Neuronal stem cell (in vitro differentiated cells): ENCODE measurements around the gene RYR2.

ENCODE experiments used
- DNase-seq: peaks from one replicate; pipeline ENCODE4 v3.0.0-alpha.2; 2013; ENCODE audit warnings: low spot score
- H2AFZ ChIP-seq: one replicate; pipeline ENCODE4 v1.6.1; 2013; ENCODE audit warnings: mild to moderate bottlenecking, low read length, inconsistent platforms
- H2AK5ac ChIP-seq: 2 replicates; pipeline ENCODE4 v1.6.1; 2013; ENCODE audit warnings: low read depth, mild to moderate bottlenecking, inconsistent platforms, low read length, moderate library complexity, mixed read lengths
- H2BK120ac ChIP-seq: 2 replicates; pipeline ENCODE4 v1.6.1; 2013; ENCODE audit warnings: low read depth, mild to moderate bottlenecking, inconsistent platforms, low read length, moderate library complexity, mixed read lengths
- H2BK12ac ChIP-seq: one replicate; pipeline ENCODE4 v1.6.1; 2013; ENCODE audit warnings: low read length, inconsistent platforms
- H2BK15ac ChIP-seq: 2 replicates; pipeline ENCODE4 v1.6.1; 2013; ENCODE audit warnings: mild to moderate bottlenecking, low read length, inconsistent platforms, mixed read lengths
- H2BK5ac ChIP-seq: one replicate; pipeline ENCODE4 v1.6.1; 2013; ENCODE audit warnings: inconsistent platforms, mild to moderate bottlenecking, low read length, moderate library complexity
- H3K14ac ChIP-seq: one replicate; pipeline ENCODE4 v1.6.1; 2013; ENCODE audit warnings: low read length, inconsistent platforms
- H3K18ac ChIP-seq: 2 replicates; pipeline ENCODE4 v1.6.1; 2013; ENCODE audit warnings: low read length, inconsistent platforms
- H3K23ac ChIP-seq: 2 replicates; pipeline ENCODE4 v1.6.1; 2013; ENCODE audit warnings: low read depth, mild to moderate bottlenecking, mixed read lengths, low read length, inconsistent platforms; ENCODE audit not compliant: poor library complexity
- H3K27ac ChIP-seq: replicated peaks from 3 replicates; pipeline ENCODE4 v1.5.1; 2013; ENCODE audit warnings: low read length, inconsistent platforms
- H3K27me3 ChIP-seq, 3 experiments: 2 replicates each; pipeline ENCODE4 v1.6.1; 2013; ENCODE audit warnings: low read length in 3 of 3, mild to moderate bottlenecking in 2 of 3, inconsistent platforms in 1 of 3, low read depth in 1 of 3, mixed read lengths in 1 of 3, moderate library complexity in 1 of 3; ENCODE audit not compliant: control insufficient read depth in 3 of 3, insufficient read depth in 3 of 3
- H3K36me3 ChIP-seq, 2 donors: replicated peaks in 1 of 2; 2 replicates each; pipeline ENCODE4 v1.6.1; 2013; ENCODE audit warnings: low read length in 2 of 2; ENCODE audit not compliant: control insufficient read depth in 2 of 2, insufficient read depth in 2 of 2
- H3K4ac ChIP-seq: 2 replicates; pipeline ENCODE4 v1.6.1; 2013; ENCODE audit warnings: inconsistent platforms, mild to moderate bottlenecking, low read length, moderate library complexity
- H3K4me1 ChIP-seq, 2 donors: 1 replicate in 1 of 2; 2 replicates in 1 of 2; pipeline ENCODE4 v1.6.1; 2013; ENCODE audit warnings: low read length in 2 of 2, low read depth in 1 of 2; ENCODE audit not compliant: control insufficient read depth in 2 of 2, insufficient read depth in 1 of 2
- H3K4me2 ChIP-seq: one replicate; pipeline ENCODE4 v1.6.1; 2013; ENCODE audit warnings: mild to moderate bottlenecking, low read length, inconsistent platforms; ENCODE audit not compliant: insufficient read depth, poor library complexity, severe bottlenecking
- H3K4me3 ChIP-seq, 2 donors: 2 replicates each; pipeline ENCODE4 v1.5.1; 2013; ENCODE audit warnings: low read length in 2 of 2, mild to moderate bottlenecking in 2 of 2, inconsistent platforms in 1 of 2, moderate library complexity in 1 of 2
- H3K79me1 ChIP-seq: one replicate; pipeline ENCODE4 v1.6.1; 2013; ENCODE audit warnings: low read depth, mild to moderate bottlenecking, inconsistent platforms, low read length, moderate library complexity
- H3K9ac ChIP-seq: one replicate; pipeline ENCODE4 v1.6.1; 2013; ENCODE audit warnings: mild to moderate bottlenecking, low read depth, low read length, inconsistent platforms; ENCODE audit not compliant: poor library complexity
- H3K9me3 ChIP-seq, 2 donors: replicated peaks in 1 of 2; 2 replicates each; pipeline versions ENCODE3 to v1.6.1; 2013; ENCODE audit warnings: low read length in 2 of 2, mild to moderate bottlenecking in 2 of 2, inconsistent platforms in 1 of 2, low read depth in 1 of 2, mixed read lengths in 1 of 2, moderate library complexity in 1 of 2; ENCODE audit not compliant: control insufficient read depth in 2 of 2, insufficient read depth in 1 of 2
- H4K8ac ChIP-seq: one replicate; pipeline ENCODE4 v1.6.1; 2013; ENCODE audit warnings: low read depth, mild to moderate bottlenecking, inconsistent platforms, low read length, moderate library complexity
- H4K91ac ChIP-seq: one replicate; pipeline ENCODE4 v1.6.1; 2013; ENCODE audit warnings: low read length, low read depth, mild to moderate bottlenecking, inconsistent platforms; ENCODE audit not compliant: poor library complexity
- WGBS, 2 donors: extraction: QIAGEN DNeasy Blood & Tissue Kit; methylation state at CpG; one replicate each; pipeline ENCODE4 v1.1.7; 2013; ENCODE audit warnings: missing lambda C conversion rate in 2 of 2, mixed read lengths in 1 of 2; ENCODE audit not compliant: insufficient read length in 2 of 2, insufficient replicate concordance in 1 of 2; ENCODE audit errors: extremely low coverage in 2 of 2; 5-methylcytosine and 5-hydroxymethylcytosine counted together

The RYR2 gene

GRCh38 chr1:237045278-237046016 is 3.5 kb downstream of the RYR2 start:
- peaks cover 13 to 80% (median 32%) of the 10 kb centered on the region in 3 experiments for H3K27me3 ChIP-seq
- WGBS, 2 donors, result no CpG with 5 or more reads among the region's 3 CpGs

GRCh38 chr1:237048803-237049202 is 6.8 kb downstream of the RYR2 start:
- no CpG with 5 or more reads among the region's 5 CpGs for WGBS, 2 donors

More at GRCh38 chr1:237045278-237046016, 3.5 kb downstream of the RYR2 start:
- H4K8ac ChIP-seq, result no peak overlapping the region
- H3K4me2 ChIP-seq, result no peak overlapping the region
- H2BK15ac ChIP-seq, result no peak overlapping the region
- H3K36me3 ChIP-seq, result no peaks in the 10 kb centered on the region
- H3K18ac ChIP-seq, result no peak overlapping the region
- DNase-seq, result no peak
- no peak overlapping the region for H3K9ac ChIP-seq
- H3K4me3 ChIP-seq, result no peak overlapping the region
- no peak overlapping the region for H2BK5ac ChIP-seq
- no peak overlapping the region for H3K14ac ChIP-seq
- H2BK12ac ChIP-seq, result no peak overlapping the region
- peaks cover 0 to 2% of the 10 kb centered on the region in 2 donors for H3K9me3 ChIP-seq
- H2AFZ ChIP-seq, result no peak overlapping the region
- no peak overlapping the region for H4K91ac ChIP-seq
- no peak overlapping the region for H3K4ac ChIP-seq
- peaks cover 4 to 5% of the 10 kb centered on the region in 2 donors for H3K4me1 ChIP-seq
- H3K27ac ChIP-seq, result no peak overlapping the region
- H3K79me1 ChIP-seq, result no peaks in the 10 kb centered on the region
- H2BK120ac ChIP-seq, result no peak overlapping the region
- no peak overlapping the region for H3K23ac ChIP-seq
- H2AK5ac ChIP-seq, result no peak overlapping the region

DNA sequence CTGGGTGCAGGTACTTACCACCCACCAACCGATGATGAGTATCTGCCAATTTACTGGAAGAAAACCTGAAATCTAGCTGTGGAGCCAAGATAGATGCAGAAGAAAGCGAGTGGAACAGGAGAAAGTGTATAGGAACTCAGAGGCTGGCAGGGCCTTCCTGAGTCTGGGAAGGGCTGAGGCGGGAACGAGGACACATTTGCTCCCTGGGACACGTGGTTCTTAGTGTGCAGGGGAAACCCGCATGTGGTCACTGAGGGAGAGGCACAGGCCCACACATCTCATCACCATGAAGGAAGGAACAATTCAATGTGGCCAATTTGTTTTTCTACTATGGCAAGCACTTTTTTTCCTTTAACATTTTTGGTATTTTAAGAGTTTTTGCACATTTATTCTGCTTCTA is 8.2 kb downstream of the RYR2 start:
- Histone ChIP-seq H2BK12ac (no peak overlapping the region), H3K9me3 (no peaks in the 10 kb centered on the region), H3K18ac (no peak overlapping the region), H3K14ac (no peak overlapping the region), H2AFZ (no peak overlapping the region), H3K4ac (no peak overlapping the region), H3K9ac (no peak overlapping the region), H2BK15ac (no peak overlapping the region), H3K4me1 (no peaks in the 10 kb centered on the region), H3K36me3 (no peaks in the 10 kb centered on the region), H3K4me2 (no peak overlapping the region), H3K79me1 (no peaks in the 10 kb centered on the region), H3K23ac (no peak overlapping the region), H3K27ac (no peak overlapping the region), H4K91ac (no peak overlapping the region), H4K8ac (no peak overlapping the region), H2BK5ac (no peak overlapping the region), H2BK120ac (no peak overlapping the region), H2AK5ac (no peak overlapping the region), H3K4me3 (peak overlapping the region in 1 of 2 donors; percentile 25), H3K27me3 (peaks cover 0 to 47% (median 0%) of the 10 kb centered on the region in 3 experiments)
- WGBS, 2 donors, result no CpG with 5 or more reads among the region's 6 CpGs
- DNase-seq, result no peak

More at GRCh38 chr1:237048803-237049202, 6.8 kb downstream of the RYR2 start:
- Histone ChIP-seq H3K9me3 (peaks cover 0 to 2% of the 10 kb centered on the region in 2 donors), H3K27ac (no peak overlapping the region), H3K14ac (no peak overlapping the region), H2BK15ac (no peak overlapping the region), H2BK120ac (no peak overlapping the region), H2BK5ac (no peak overlapping the region), H3K18ac (no peak overlapping the region), H3K4ac (no peak overlapping the region), H3K36me3 (no peaks in the 10 kb centered on the region), H2AFZ (no peak overlapping the region), H3K79me1 (no peaks in the 10 kb centered on the region), H2BK12ac (no peak overlapping the region), H3K23ac (no peak overlapping the region), H3K9ac (no peak overlapping the region), H3K4me1 (no peaks in the 10 kb centered on the region), H3K27me3 (peaks cover 4 to 59% (median 9%) of the 10 kb centered on the region in 3 experiments), H4K91ac (no peak overlapping the region), H4K8ac (no peak overlapping the region), H2AK5ac (no peak overlapping the region), H3K4me2 (no peak overlapping the region), H3K4me3 (no peak overlapping the region)
- no peak for DNase-seq

DNA sequence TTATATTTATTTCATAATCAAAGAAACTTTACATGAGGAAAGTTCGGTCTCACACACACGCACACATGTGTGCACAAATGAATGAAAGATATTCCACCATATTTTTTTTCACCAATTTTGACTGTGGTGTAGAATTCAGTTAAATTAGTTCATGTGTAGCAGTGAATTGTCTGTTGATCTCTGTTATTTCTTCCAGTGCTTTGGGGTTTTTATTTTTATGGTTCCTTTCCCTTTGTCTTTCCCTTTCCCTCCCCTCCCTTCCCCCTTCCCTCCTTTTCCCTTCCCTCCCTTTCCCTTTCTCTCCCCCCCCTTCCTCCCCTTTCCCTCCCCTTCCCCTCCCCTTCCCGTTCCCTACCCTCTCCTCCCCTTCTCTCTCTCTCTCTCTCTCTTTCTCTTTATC is 8.9 kb downstream of the RYR2 start:
- Histone ChIP-seq H2AFZ (no peak overlapping the region), H3K9ac (no peak overlapping the region), H2BK15ac (no peak overlapping the region), H3K4me1 (no peaks in the 10 kb centered on the region), H3K18ac (no peak overlapping the region), H3K4me3 (no peak overlapping the region), H4K91ac (no peak overlapping the region), H2BK5ac (no peak overlapping the region), H2BK120ac (no peak overlapping the region), H2AK5ac (no peak overlapping the region), H3K23ac (no peak overlapping the region), H3K9me3 (no peaks in the 10 kb centered on the region), H3K36me3 (no peaks in the 10 kb centered on the region), H3K4me2 (no peak overlapping the region), H3K4ac (no peak overlapping the region), H2BK12ac (no peak overlapping the region), H3K79me1 (no peaks in the 10 kb centered on the region), H4K8ac (no peak overlapping the region), H3K27me3 (peaks cover 0 to 40% (median 0%) of the 10 kb centered on the region in 3 experiments), H3K27ac (no peak overlapping the region), H3K14ac (no peak overlapping the region)
- DNase-seq, result no peak
- WGBS, 2 donors, result no CpG with 5 or more reads among the region's 3 CpGs
